Erythroblast (primary cell): ENCODE measurements around the gene WDR82.

Experiments
- GATA1 ChIP-seq: IDR thresholded peaks from 2 replicates; pipeline ENCODE4 v1.6.1; 2011; ENCODE audit warnings: low read depth, mild to moderate bottlenecking, control low read depth, low read length, moderate library complexity
- POLR2A ChIP-seq: IDR thresholded peaks from 2 replicates; pipeline ENCODE4 v1.6.1; 2011; ENCODE audit warnings: mild to moderate bottlenecking, low read length

- TF ChIP-seq GATA1 (no peak), POLR2A (peak; percentile 37)
These were observed 1.1 kb downstream of the WDR82 start for GRCh38 chr3:52277071-52277964.
